Aorta (tissue), 5 donors: ENCODE data around the gene RITA1. TPM values are rescaled to one million over a fixed set of nuclear protein-coding genes. Genes with fewer than 3 reads are reported as not detected.
A peak's percentile ranks its signal among the peaks of the same experiment; 100 is the strongest.

Experiments used
- ATAC-seq: fragments of 200-7000 bp; cut with Tn5 transposase; one replicate; pipeline ENCODE4 v1.9.1; 2022; ENCODE audit warnings: moderate library complexity; ENCODE audit not compliant: low FRiP score
- DNase-seq, 2 donors: peaks; one replicate each; pipeline ENCODE4 v3.0.0-alpha.2; 2020
- H3K27ac ChIP-seq, 2 donors: one replicate each; pipeline ENCODE4 v1.5.1; 2013; ENCODE audit warnings: low read length in 2 of 2, mild to moderate bottlenecking in 2 of 2, moderate library complexity in 2 of 2, control low read depth in 1 of 2, inconsistent platforms in 1 of 2, low read depth in 1 of 2
- H3K27me3 ChIP-seq, 2 donors: one replicate each; pipeline ENCODE4 v1.6.1; 2013; ENCODE audit warnings: control low read depth in 1 of 2, low read length in 1 of 2, mild to moderate bottlenecking in 1 of 2, moderate library complexity in 1 of 2; ENCODE audit not compliant: insufficient read depth in 2 of 2, control insufficient read depth in 1 of 2
- H3K36me3 ChIP-seq, 2 donors: one replicate each; pipeline ENCODE4 v1.6.1; 2013; ENCODE audit warnings: control low read depth in 1 of 2, low read length in 1 of 2, mild to moderate bottlenecking in 1 of 2; ENCODE audit not compliant: insufficient read depth in 2 of 2, control insufficient read depth in 1 of 2
- H3K4me1 ChIP-seq, 2 donors: one replicate each; pipeline ENCODE4 v1.6.1; 2013; ENCODE audit warnings: low read length in 2 of 2, control low read depth in 1 of 2, mild to moderate bottlenecking in 1 of 2, moderate library complexity in 1 of 2; ENCODE audit not compliant: insufficient read depth in 2 of 2, control insufficient read depth in 1 of 2
- H3K4me3 ChIP-seq, 2 donors: one replicate each; pipeline ENCODE4 v1.5.1; 2013; ENCODE audit warnings: low read length in 2 of 2, control low read depth in 1 of 2, mild to moderate bottlenecking in 1 of 2
- H3K9me3 ChIP-seq: one replicate; pipeline ENCODE4 v1.6.1; 2013; ENCODE audit warnings: mild to moderate bottlenecking, low read length; ENCODE audit not compliant: control insufficient read depth
- WGBS, 2 donors: extraction: QIAGEN DNeasy Blood & Tissue Kit; methylation state at CpG; one replicate each; pipeline ENCODE4 v1.1.7; 2013; 5-methylcytosine and 5-hydroxymethylcytosine counted together
- intact Hi-C, 2 donors: fragments of 100-400 bp; cut with DNase I; formaldehyde crosslinking; loops; one replicate each; pipeline versions ENCODE4 v1.14.2 to v1.15.0; 2022
- polyA plus RNA-seq, 2 donors: library from polyadenylated mRNA; stranded (reverse); fragments of 200-250 nt; gene quantifications; one replicate each; pipeline ENCODE4 v1.2.3, GENCODE V29; 2013
- total RNA-seq, 2 donors: library from RNA; stranded (reverse); fragmentation: NEBNext Ultra II Directional; extraction: Animal tissue kit (Norgen Biotek cat#: 25700); gene quantifications; one replicate each; pipeline ENCODE4 v1.2.1, GENCODE V29; 2021
- donor health status: healthy with polysubstance abuse.
- donor health status: Bipolar disorder and iron deficiency.
- donor health status: DM: no; HTN: no; CAD: no.
- donor health status: DM: no; HTN: no; CAD: no.
- donor health status: DM: yes; HTN: yes; CAD: no.

RITA1 gene
- total and polyA plus RNA-seq, 4 donors = 6.1 to 11.5 (median 10.4) TPM

DNA sequence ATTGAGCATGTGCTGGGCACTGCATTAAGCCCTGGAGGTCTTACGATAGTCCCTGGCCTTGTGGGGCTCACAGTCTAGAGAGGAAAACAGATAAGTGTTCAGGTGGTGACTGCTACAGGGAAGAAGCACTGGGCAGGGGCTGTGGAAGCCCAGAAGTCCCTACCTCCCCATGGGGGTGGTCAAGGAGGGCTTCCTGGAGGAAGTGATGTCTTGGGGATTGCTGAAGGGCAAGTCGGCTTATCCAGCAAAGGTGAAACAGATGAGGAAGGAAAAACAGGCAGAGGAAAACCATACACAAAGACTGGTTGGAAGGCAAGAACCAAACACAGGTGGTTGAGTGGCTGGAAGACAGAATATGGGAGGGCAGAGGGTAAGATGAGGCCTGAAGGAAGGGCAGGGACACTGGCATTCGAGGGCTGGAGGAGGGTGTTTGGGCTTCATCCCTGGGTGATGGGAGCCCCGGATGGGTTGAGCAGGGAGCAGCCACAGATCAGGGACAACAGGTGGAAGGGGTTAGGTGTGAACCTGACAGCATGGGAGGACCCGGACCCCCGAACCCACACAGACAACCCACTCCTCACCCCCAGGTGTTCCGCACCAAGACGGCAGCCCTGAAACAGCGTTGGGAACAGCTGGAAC lies 33.2 kb upstream of the RITA1 start:
- intact Hi-C loops = loop anchor here in 1 of 2 donors (5.0 kb wide), 1 partner anchor 100 kb away; no protein-coding TSS in a partner anchor
- ATAC-seq (no peak), DNase-seq (no peak)
- H3K27ac ChIP-seq = no peak overlapping the region
- no peak overlapping the region for H3K4me3 ChIP-seq
- H3K36me3 ChIP-seq = no peaks in the 10 kb centered on the region
- H3K9me3 ChIP-seq = no peaks in the 10 kb centered on the region
- 26 to 29% methylated on average over 9 of the region's 9 CpGs for WGBS, 2 donors
- no peaks in the 10 kb centered on the region for H3K4me1 ChIP-seq
- no peaks in the 10 kb centered on the region for H3K27me3 ChIP-seq

- Histone ChIP-seq H3K9me3 (no peaks in the 10 kb centered on the region), H3K4me1 (no peaks in the 10 kb centered on the region), H3K27me3 (no peaks in the 10 kb centered on the region), H3K36me3 (no peaks in the 10 kb centered on the region), H3K27ac (no peak overlapping the region), H3K4me3 (peak overlapping the region in 1 of 2 donors; percentile 8)
- intact Hi-C loops = loop anchor here in 1 of 2 donors (5.0 kb wide), 1 partner anchor 101 kb away; no protein-coding TSS in a partner anchor
- DNase-seq = peak; percentile 78 to 85
- 8% methylated on average over 62 to 70 of the region's 70 CpGs for WGBS, 2 donors
- ATAC-seq = peak; percentile 84
Measured at GRCh38 chr12:113152835-113153814, 32.4 kb upstream of the RITA1 start.

- intact Hi-C loops = loop anchor here in 1 of 2 donors (5.0 kb wide), 1 partner anchor 102 kb away; no protein-coding TSS in a partner anchor
- no peak for DNase-seq
- WGBS, 2 donors = 4 to 6% methylated on average over 42 to 51 of the region's 51 CpGs
- H3K36me3 ChIP-seq = peaks cover 0 to 7% of the 10 kb centered on the region in 2 donors
- H3K9me3 ChIP-seq = no peaks in the 10 kb centered on the region
- ATAC-seq = no peak
- no peak overlapping the region for H3K27ac ChIP-seq
- H3K4me1 ChIP-seq = no peaks in the 10 kb centered on the region
- no peaks in the 10 kb centered on the region for H3K27me3 ChIP-seq
- no peak overlapping the region for H3K4me3 ChIP-seq
Measured at GRCh38 chr12:113154351-113154973, 31.1 kb upstream of the RITA1 start.

DNA sequence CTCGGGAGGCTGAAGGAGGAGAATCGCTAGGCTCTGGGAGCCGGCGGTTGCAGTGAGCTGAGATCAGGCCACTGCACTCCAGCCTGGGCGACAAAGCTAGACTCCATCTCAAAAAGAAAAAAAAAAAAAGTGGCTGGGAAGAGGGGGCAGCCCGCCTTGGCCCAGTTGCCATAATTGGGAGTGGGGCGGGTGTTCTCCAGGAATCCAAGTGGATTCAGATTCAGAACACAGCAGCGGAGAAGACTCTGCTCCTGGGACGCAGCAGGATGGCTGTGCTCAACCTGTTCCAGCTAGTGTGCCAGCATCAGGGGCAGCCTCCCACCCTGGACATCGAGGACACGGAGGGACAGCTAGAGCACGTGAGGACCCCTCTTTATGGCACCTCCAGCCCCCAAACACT lies 30.5 kb upstream of the RITA1 start:
- Histone ChIP-seq H3K27me3 (no peaks in the 10 kb centered on the region), H3K36me3 (peaks cover 0 to 7% of the 10 kb centered on the region in 2 donors), H3K4me1 (no peaks in the 10 kb centered on the region), H3K9me3 (no peaks in the 10 kb centered on the region), H3K4me3 (no peak overlapping the region), H3K27ac (no peak overlapping the region)
- intact Hi-C loops = no loop called here
- DNase-seq = no peak
- ATAC-seq = no peak
- 70 to 71% methylated on average over 12 of the region's 12 CpGs for WGBS, 2 donors

DNA sequence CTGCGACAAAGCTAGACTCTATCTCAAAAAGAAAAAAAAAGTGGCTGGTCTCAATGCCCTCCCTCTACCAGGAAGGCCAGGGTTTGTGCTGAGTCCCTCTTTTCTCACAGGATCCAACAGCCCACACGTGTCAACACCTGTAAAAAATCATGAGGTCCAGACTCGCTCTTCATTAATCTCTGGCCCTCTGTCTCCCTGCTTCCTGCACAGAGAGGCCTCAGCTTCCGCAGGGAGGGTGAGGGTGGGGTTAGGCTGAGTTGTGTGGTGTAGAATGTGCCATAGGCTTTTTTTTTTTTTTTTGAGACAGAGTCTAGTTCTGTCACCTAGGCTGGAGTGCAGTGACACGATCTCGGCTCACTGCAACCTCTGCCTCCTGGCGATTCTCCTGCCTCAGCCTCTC lies 29.9 kb upstream of the RITA1 start:
- ATAC-seq (no peak), DNase-seq (no peak)
- Histone ChIP-seq H3K36me3 (peaks cover 0 to 8% of the 10 kb centered on the region in 2 donors), H3K9me3 (no peaks in the 10 kb centered on the region), H3K27me3 (no peaks in the 10 kb centered on the region), H3K4me1 (no peaks in the 10 kb centered on the region), H3K27ac (no peak overlapping the region), H3K4me3 (no peak overlapping the region)
- intact Hi-C loops = no loop called here
- WGBS, 2 donors = 77 to 82% methylated on average over 7 of the region's 7 CpGs

GRCh38 chr12:113157218-113157859 lies 28.2 kb upstream of the RITA1 start:
- no peak for DNase-seq
- H3K9me3 ChIP-seq = no peaks in the 10 kb centered on the region
- no peak overlapping the region for H3K4me3 ChIP-seq
- H3K36me3 ChIP-seq = peaks cover 4 to 15% of the 10 kb centered on the region in 2 donors
- no peaks in the 10 kb centered on the region for H3K27me3 ChIP-seq
- 87 to 91% methylated on average over 12 of the region's 12 CpGs for WGBS, 2 donors
- intact Hi-C loops = no loop called here
- H3K27ac ChIP-seq = no peak overlapping the region
- ATAC-seq = no peak
- H3K4me1 ChIP-seq = no peaks in the 10 kb centered on the region

DNA sequence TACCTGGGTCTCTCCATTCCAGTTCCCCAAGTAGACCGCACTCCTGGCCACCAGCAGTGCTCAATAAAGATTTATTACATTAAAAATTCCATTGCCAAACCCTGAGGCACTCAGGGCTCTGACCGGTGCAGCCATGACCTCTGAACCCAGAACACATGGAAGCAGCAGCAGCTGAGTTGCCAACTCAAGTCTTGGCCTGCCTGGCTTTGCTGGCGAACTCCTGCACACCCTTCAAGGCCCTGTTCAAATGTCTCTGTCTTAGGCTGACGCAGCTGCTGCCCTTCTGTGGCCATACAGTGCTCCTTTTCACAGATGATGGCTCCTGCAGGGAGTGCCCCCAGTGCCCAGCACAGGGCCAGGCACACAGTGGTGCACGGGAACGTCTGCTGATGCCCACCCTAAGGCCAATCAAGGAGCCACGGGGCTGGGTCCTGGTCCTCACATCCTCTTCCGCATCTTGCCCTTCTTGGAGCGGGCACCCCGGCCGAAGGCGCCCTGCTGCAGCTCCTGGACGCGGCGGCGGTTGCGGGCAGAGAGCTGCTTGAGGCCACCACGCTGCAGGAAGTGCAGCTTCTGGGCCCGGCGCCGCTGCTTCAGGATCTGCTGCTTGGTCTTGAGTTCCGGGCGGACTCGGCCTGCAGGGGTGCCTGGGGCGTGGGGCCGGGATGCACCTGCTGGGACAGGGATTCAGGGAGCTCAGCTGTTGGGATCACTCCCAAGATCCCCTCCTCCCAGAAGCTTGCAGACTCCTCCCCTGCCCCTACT lies 26.9 kb upstream of the RITA1 start:
- Histone ChIP-seq H3K9me3 (no peaks in the 10 kb centered on the region), H3K36me3 (peaks cover 4 to 15% of the 10 kb centered on the region in 2 donors), H3K4me3 (no peak overlapping the region), H3K27me3 (no peaks in the 10 kb centered on the region), H3K4me1 (no peaks in the 10 kb centered on the region), H3K27ac (no peak overlapping the region)
- no peak for DNase-seq
- intact Hi-C loops = no loop called here
- 96 to 97% methylated on average over 26 of the region's 26 CpGs for WGBS, 2 donors
- no peak for ATAC-seq

- Histone ChIP-seq H3K27me3 (no peaks in the 10 kb centered on the region), H3K4me3 (no peak overlapping the region), H3K36me3 (peaks cover 4 to 19% of the 10 kb centered on the region in 2 donors), H3K4me1 (no peaks in the 10 kb centered on the region), H3K9me3 (no peaks in the 10 kb centered on the region), H3K27ac (no peak overlapping the region)
- WGBS, 2 donors = 94 to 96% methylated on average over 7 of the region's 7 CpGs
- ATAC-seq (no peak), DNase-seq (no peak)
- intact Hi-C loops = no loop called here
Measured at GRCh38 chr12:113159937-113160336, 25.6 kb upstream of the RITA1 start.
